Neural cell (in vitro differentiated cells): ENCODE results near the gene NRN1L. TPM values are rescaled to one million over a fixed set of nuclear protein-coding genes. Genes with fewer than 3 reads are reported as not detected.

Source experiments
- H2AFZ ChIP-seq: fragments of 200-600, 300-800 bp; sonication (generic), shearing (Covaris generic); 2 replicates; pipeline ENCODE4 v1.6.0; 2014; ENCODE audit warnings: low read depth, mild to moderate bottlenecking, antibody characterized with exemption, low read length, moderate library complexity
- H3F3A ChIP-seq: fragments of 200-600 bp; shearing (Covaris generic); 2 replicates; pipeline ENCODE4 v1.6.1; 2016; ENCODE audit warnings: mild to moderate bottlenecking, moderate library complexity, mixed read lengths, antibody characterized with exemption, low read length; ENCODE audit not compliant: insufficient read depth, poor library complexity, severe bottlenecking
- H3K27ac ChIP-seq: fragments of 200-600, 300-800 bp; sonication (generic), shearing (Covaris generic); 2 replicates; pipeline ENCODE4 v1.5.1; 2014; ENCODE audit warnings: mild to moderate bottlenecking, low read length, moderate library complexity
- H3K27me3 ChIP-seq: fragments of 300-800, 200-600 bp; sonication (generic), shearing (Covaris generic); 2 replicates; pipeline ENCODE4 v1.6.0; 2014; ENCODE audit warnings: mild to moderate bottlenecking, low read depth, low read length, moderate library complexity; ENCODE audit not compliant: insufficient read depth
- H3K36me3 ChIP-seq: fragments of 300-800, 200-600 bp; sonication (generic), shearing (Covaris generic); 2 replicates; pipeline ENCODE4 v1.5.1; 2014; ENCODE audit warnings: mild to moderate bottlenecking, antibody characterized with exemption, low read length, moderate library complexity; ENCODE audit not compliant: insufficient read depth
- H3K4me2 ChIP-seq: fragments of 300-800, 200-600 bp; sonication (generic), shearing (Covaris generic); 2 replicates; pipeline ENCODE4 v1.6.0; 2014; ENCODE audit warnings: mild to moderate bottlenecking, low read length
- H3K4me3 ChIP-seq: fragments of 300-800, 200-600 bp; sonication (generic), shearing (Covaris generic); 2 replicates; pipeline ENCODE4 v1.5.1; 2014; ENCODE audit warnings: mild to moderate bottlenecking, low read length, moderate library complexity
- H3K79me2 ChIP-seq: fragments of 200-600 bp; shearing (Covaris generic); replicated peaks from 2 replicates; pipeline ENCODE4 v1.6.0; 2014; ENCODE audit warnings: mild to moderate bottlenecking, low read length, moderate library complexity; ENCODE audit not compliant: insufficient read depth
- H3K9ac ChIP-seq: fragments of 300-800, 200-600 bp; sonication (generic), shearing (Covaris generic); 2 replicates; pipeline ENCODE4 v1.6.1; 2016; ENCODE audit warnings: mild to moderate bottlenecking, low read length, mixed read lengths
- H3K9me2 ChIP-seq: fragments of 200-600 bp; shearing (Covaris generic); 2 replicates; pipeline ENCODE4 v1.6.1; 2016; ENCODE audit warnings: mild to moderate bottlenecking, low read length, mixed read lengths; ENCODE audit not compliant: insufficient read depth
- H3K9me3 ChIP-seq: fragments of 200-600, 300-800 bp; sonication (generic), shearing (Covaris generic); 2 replicates; pipeline ENCODE4 v1.6.1; 2016; ENCODE audit warnings: mild to moderate bottlenecking, mixed run types, low read length, moderate library complexity, mixed read lengths
- H4K20me1 ChIP-seq: fragments of 200-600 bp; shearing (Covaris generic); 2 replicates; pipeline ENCODE4 v1.6.1; 2016; ENCODE audit warnings: mild to moderate bottlenecking, mixed run types; ENCODE audit not compliant: insufficient read depth
- EP300 ChIP-seq: fragments of 450-650 bp; conservative IDR thresholded peaks from 2 replicates; pipeline ENCODE4 v1.6.1; 2014; ENCODE audit warnings: antibody characterized with exemption, mild to moderate bottlenecking, moderate library complexity; ENCODE audit not compliant: poor library complexity, severe bottlenecking
- EZH2 ChIP-seq: fragments of 200-600, 300-800 bp; shearing (Covaris generic), sonication (generic); IDR thresholded peaks from 2 replicates; pipeline ENCODE4 v1.6.1; 2014; ENCODE audit warnings: antibody characterized with exemption, low read length, borderline replicate concordance, mild to moderate bottlenecking; ENCODE audit not compliant: insufficient read depth, poor library complexity, severe bottlenecking
- MXI1 ChIP-seq: fragments of 450-650 bp; conservative IDR thresholded peaks from 2 replicates; pipeline ENCODE4 v1.6.1; 2014; ENCODE audit warnings: antibody characterized with exemption, mild to moderate bottlenecking; ENCODE audit not compliant: poor library complexity, severe bottlenecking
- POLR2AphosphoS5 ChIP-seq: IDR thresholded peaks from 2 replicates; pipeline ENCODE4 v1.6.1; 2012
- RAD21 ChIP-seq: fragments of 450-650 bp; conservative IDR thresholded peaks from 2 replicates; pipeline ENCODE4 v1.6.1; 2014; ENCODE audit warnings: antibody characterized with exemption, mild to moderate bottlenecking, moderate library complexity
- SMC3 ChIP-seq: fragments of 450-650 bp; conservative IDR thresholded peaks from 2 replicates; pipeline ENCODE4 v1.6.1; 2014; ENCODE audit warnings: antibody characterized with exemption, mild to moderate bottlenecking, moderate library complexity; ENCODE audit not compliant: poor library complexity
- TAF1 ChIP-seq: IDR thresholded peaks from 2 replicates; pipeline ENCODE4 v1.6.1; 2012; ENCODE audit warnings: low read depth
- polyA plus RNA-seq: library from polyadenylated mRNA; depleted of rRNA; stranded (reverse); fragments of >200 nt; gene quantifications from 2 replicates; pipeline ENCODE4 v1.2.3, GENCODE V29; 2014
- TF ChIP-seq, protein P1 (sequence below): IDR thresholded peaks from 2 replicates; pipeline ENCODE4 v1.6.1; 2012; ENCODE audit warnings: borderline replicate concordance
- TF ChIP-seq, protein P2 (sequence below): fragments of 450-650 bp; IDR thresholded peaks from 2 replicates; pipeline ENCODE4 v1.5.1; 2014; ENCODE audit warnings: antibody characterized with exemption, mild to moderate bottlenecking, moderate library complexity; ENCODE audit not compliant: poor library complexity, severe bottlenecking

Gene NRN1L
- polyA plus RNA-seq, 1 donor from 2014 or later, result not detected

DNA sequence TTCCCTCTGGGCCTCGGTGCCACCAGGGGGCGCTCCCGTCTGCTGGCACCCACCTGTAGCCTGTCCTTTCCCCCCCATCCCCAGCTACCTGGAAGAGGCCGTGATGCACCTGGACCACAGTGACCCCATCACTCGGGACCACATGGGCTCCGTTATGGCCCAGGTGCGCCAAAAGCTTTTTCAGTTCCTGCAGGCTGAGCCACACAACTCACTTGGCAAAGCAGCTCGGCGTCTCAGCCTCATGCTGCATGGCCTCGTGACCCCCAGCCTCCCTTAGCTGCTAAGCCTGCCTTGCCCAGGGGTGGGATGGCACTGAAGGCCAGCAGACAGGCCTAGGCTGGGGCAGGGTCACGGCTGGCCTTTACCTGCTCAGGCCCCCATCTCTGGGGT lies 818 bp upstream of the NRN1L start:
- TF ChIP-seq EZH2, result no peak
- TF ChIP-seq POLR2AphosphoS5, result no peak
- no peak for TF ChIP-seq MXI1
- TF ChIP-seq RAD21, result peak; percentile 64
- TF ChIP-seq, protein P1, sequence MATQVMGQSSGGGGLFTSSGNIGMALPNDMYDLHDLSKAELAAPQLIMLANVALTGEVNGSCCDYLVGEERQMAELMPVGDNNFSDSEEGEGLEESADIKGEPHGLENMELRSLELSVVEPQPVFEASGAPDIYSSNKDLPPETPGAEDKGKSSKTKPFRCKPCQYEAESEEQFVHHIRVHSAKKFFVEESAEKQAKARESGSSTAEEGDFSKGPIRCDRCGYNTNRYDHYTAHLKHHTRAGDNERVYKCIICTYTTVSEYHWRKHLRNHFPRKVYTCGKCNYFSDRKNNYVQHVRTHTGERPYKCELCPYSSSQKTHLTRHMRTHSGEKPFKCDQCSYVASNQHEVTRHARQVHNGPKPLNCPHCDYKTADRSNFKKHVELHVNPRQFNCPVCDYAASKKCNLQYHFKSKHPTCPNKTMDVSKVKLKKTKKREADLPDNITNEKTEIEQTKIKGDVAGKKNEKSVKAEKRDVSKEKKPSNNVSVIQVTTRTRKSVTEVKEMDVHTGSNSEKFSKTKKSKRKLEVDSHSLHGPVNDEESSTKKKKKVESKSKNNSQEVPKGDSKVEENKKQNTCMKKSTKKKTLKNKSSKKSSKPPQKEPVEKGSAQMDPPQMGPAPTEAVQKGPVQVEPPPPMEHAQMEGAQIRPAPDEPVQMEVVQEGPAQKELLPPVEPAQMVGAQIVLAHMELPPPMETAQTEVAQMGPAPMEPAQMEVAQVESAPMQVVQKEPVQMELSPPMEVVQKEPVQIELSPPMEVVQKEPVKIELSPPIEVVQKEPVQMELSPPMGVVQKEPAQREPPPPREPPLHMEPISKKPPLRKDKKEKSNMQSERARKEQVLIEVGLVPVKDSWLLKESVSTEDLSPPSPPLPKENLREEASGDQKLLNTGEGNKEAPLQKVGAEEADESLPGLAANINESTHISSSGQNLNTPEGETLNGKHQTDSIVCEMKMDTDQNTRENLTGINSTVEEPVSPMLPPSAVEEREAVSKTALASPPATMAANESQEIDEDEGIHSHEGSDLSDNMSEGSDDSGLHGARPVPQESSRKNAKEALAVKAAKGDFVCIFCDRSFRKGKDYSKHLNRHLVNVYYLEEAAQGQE, result no peak
- TF ChIP-seq SMC3, result peak; percentile 87
- no peak for TF ChIP-seq TAF1
- TF ChIP-seq, protein P2, sequence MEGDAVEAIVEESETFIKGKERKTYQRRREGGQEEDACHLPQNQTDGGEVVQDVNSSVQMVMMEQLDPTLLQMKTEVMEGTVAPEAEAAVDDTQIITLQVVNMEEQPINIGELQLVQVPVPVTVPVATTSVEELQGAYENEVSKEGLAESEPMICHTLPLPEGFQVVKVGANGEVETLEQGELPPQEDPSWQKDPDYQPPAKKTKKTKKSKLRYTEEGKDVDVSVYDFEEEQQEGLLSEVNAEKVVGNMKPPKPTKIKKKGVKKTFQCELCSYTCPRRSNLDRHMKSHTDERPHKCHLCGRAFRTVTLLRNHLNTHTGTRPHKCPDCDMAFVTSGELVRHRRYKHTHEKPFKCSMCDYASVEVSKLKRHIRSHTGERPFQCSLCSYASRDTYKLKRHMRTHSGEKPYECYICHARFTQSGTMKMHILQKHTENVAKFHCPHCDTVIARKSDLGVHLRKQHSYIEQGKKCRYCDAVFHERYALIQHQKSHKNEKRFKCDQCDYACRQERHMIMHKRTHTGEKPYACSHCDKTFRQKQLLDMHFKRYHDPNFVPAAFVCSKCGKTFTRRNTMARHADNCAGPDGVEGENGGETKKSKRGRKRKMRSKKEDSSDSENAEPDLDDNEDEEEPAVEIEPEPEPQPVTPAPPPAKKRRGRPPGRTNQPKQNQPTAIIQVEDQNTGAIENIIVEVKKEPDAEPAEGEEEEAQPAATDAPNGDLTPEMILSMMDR, result peak; percentile 86
- H3K27me3 ChIP-seq, result no peaks in the 10 kb centered on the region
- peaks cover 8% of the 10 kb centered on the region for H3K36me3 ChIP-seq
- H3K4me2 ChIP-seq, result no peak overlapping the region
- H3K9me2 ChIP-seq, result no peaks in the 10 kb centered on the region
- no peak overlapping the region for H2AFZ ChIP-seq
- H3K9ac ChIP-seq, result no peak overlapping the region
- H3K79me2 ChIP-seq, result no peaks in the 10 kb centered on the region
- H3K9me3 ChIP-seq, result no peaks in the 10 kb centered on the region
- H3K4me3 ChIP-seq, result no peak overlapping the region
- no peak overlapping the region for H3K27ac ChIP-seq
- no peaks in the 10 kb centered on the region for H3F3A ChIP-seq
- no peaks in the 10 kb centered on the region for H4K20me1 ChIP-seq

DNA sequence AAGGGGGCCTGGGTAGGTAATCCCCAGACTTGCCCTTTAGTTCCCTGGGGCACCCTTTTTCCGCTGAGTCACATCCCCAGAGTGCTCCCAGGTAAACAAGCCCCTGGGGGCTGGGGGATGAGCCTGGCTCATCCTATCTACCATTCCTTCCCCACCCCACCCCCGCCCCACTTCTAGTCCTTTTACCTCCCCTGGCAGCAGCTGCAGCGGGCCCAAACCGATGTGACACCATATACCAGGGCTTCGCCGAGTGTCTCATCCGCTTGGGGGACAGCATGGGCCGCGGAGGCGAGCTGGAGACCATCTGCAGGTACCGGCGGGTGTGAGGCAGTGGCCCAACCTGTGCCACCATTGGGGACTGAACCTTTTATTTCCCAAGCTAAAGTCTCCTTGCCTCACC lies 860 bp downstream of the NRN1L start:
- no peak overlapping the region for H3K4me2 ChIP-seq
- peaks cover 8% of the 10 kb centered on the region for H3K36me3 ChIP-seq
- no peak overlapping the region for H3K9ac ChIP-seq
- H3K9me2 ChIP-seq, result no peaks in the 10 kb centered on the region
- TF ChIP-seq, protein P2, result no peak
- TF ChIP-seq, protein P1, result no peak
- TF ChIP-seq POLR2AphosphoS5 (no peak), SMC3 (no peak), EP300 (no peak)
- H3K9me3 ChIP-seq, result no peaks in the 10 kb centered on the region
- no peaks in the 10 kb centered on the region for H3F3A ChIP-seq
- H4K20me1 ChIP-seq, result no peaks in the 10 kb centered on the region
- no peaks in the 10 kb centered on the region for H3K27me3 ChIP-seq
- H3K27ac ChIP-seq, result no peak overlapping the region
- H3K79me2 ChIP-seq, result no peaks in the 10 kb centered on the region
- no peak overlapping the region for H3K4me3 ChIP-seq
- no peak overlapping the region for H2AFZ ChIP-seq
